OCI-LY7 (cell line): ENCODE measurements around the gene TMEM247. TPM values are rescaled to one million over a fixed set of nuclear protein-coding genes. Genes with fewer than 3 reads are reported as not detected.

ENCODE experiments used
- BruUV-seq: library from RNA; stranded (reverse); fragments of 400-500 nt; replicated peaks from 2 replicates; lab custom pipeline; 2021; lab: Mats Ljungman, UMichigan
- CTCF ChIA-PET: fragments of 300-600 bp; sonication (Branson Sonifier 250); formaldehyde crosslinking; loops from one replicate; lab custom pipeline; 2022; ENCODE audit warnings: antibody characterized with exemption; ENCODE audit not compliant: unreplicated experiment; lab: Charles Lee
- POLR2A ChIA-PET: fragments of 300-600 bp; sonication (Branson Sonifier 250); formaldehyde crosslinking; loops from one replicate; lab custom pipeline; 2022; ENCODE audit warnings: antibody characterized with exemption; lab: Charles Lee
- DNase-seq: peaks from one replicate; pipeline ENCODE4 v3.0.0-alpha.2; 2015; ENCODE audit warnings: low spot score
- H2AFZ ChIP-seq: fragments of 200-600 bp; sonication (generic), shearing (Covaris generic); 2 replicates; pipeline ENCODE4 v1.6.1; 2014; ENCODE audit warnings: mild to moderate bottlenecking, antibody characterized with exemption, low read length, moderate library complexity
- H3K27ac ChIP-seq: fragments of 200-600 bp; sonication (generic); 2 replicates; pipeline ENCODE4 v1.5.1; 2014; ENCODE audit warnings: mixed run types, low read depth, mild to moderate bottlenecking, moderate library complexity, low read length, inconsistent platforms; ENCODE audit not compliant: poor library complexity, severe bottlenecking
- H3K36me3 ChIP-seq: fragments of 200-600 bp; sonication (generic); 2 replicates; pipeline ENCODE4 v1.6.1; 2014; ENCODE audit warnings: mild to moderate bottlenecking, antibody characterized with exemption, low read length, moderate library complexity, mixed read lengths; ENCODE audit not compliant: insufficient read depth
- H3K4me1 ChIP-seq: fragments of 200-600 bp; sonication (generic); 2 replicates; pipeline ENCODE4 v1.5.1; 2014; ENCODE audit warnings: mild to moderate bottlenecking, low read length; ENCODE audit not compliant: insufficient read depth, poor library complexity, severe bottlenecking
- H3K4me2 ChIP-seq: fragments of 200-600 bp; sonication (generic); 2 replicates; pipeline ENCODE4 v1.6.1; 2014; ENCODE audit warnings: mild to moderate bottlenecking, low read length
- H3K4me3 ChIP-seq: fragments of 200-600 bp; sonication (generic); 2 replicates; pipeline ENCODE4 v1.5.1; 2014; ENCODE audit warnings: mild to moderate bottlenecking, low read depth, low read length; ENCODE audit not compliant: poor library complexity, severe bottlenecking
- H3K79me2 ChIP-seq: fragments of 200-600 bp; sonication (generic); 2 replicates; pipeline ENCODE4 v1.6.1; 2016; ENCODE audit warnings: low read depth, mild to moderate bottlenecking, low read length, moderate library complexity, mixed read lengths; ENCODE audit not compliant: insufficient read depth
- H3K9me2 ChIP-seq: fragments of 200-600 bp; sonication (generic); 2 replicates; pipeline ENCODE4 v1.6.1; 2016; ENCODE audit warnings: mild to moderate bottlenecking, low read length, mixed read lengths; ENCODE audit not compliant: insufficient read depth
- H3K9me3 ChIP-seq: fragments of 200-600 bp; sonication (generic); 2 replicates; pipeline ENCODE4 v1.6.1; 2014; ENCODE audit warnings: mild to moderate bottlenecking, mixed run types, low read length, mixed read lengths
- H4K20me1 ChIP-seq: fragments of 200-600 bp; sonication (generic); 2 replicates; pipeline ENCODE4 v1.6.1; 2014; ENCODE audit warnings: mild to moderate bottlenecking, antibody characterized with exemption, low read length, moderate library complexity, mixed read lengths; ENCODE audit not compliant: insufficient read depth
- EZH2phosphoT487 ChIP-seq: fragments of 200-600 bp; sonication (generic); IDR thresholded peaks from 2 replicates; pipeline ENCODE4 v1.6.1; 2018; ENCODE audit warnings: low read depth, borderline replicate concordance, mild to moderate bottlenecking, mixed run types, antibody characterized with exemption, low read length, moderate library complexity, mixed read lengths
- intact Hi-C: fragments of 100-400 bp; cut with micrococcal nuclease; formaldehyde crosslinking; loops from one replicate; pipeline ENCODE4 v1.10.0; 2022; ENCODE audit not compliant: unreplicated experiment
- total RNA-seq, 2 experiments: library from RNA; depleted of rRNA in 1 of 2; stranded (reverse); fragments of >200 nt in 1 of 2; shearing (Covaris generic) in 1 of 2; gene quantifications; 2 replicates each; pipeline ENCODE4 v1.2.3, GENCODE V29; 2014 to 2022
- TF ChIP-seq, protein P1 (sequence below): fragments of 200-600 bp; sonication (generic); conservative IDR thresholded peaks from 2 replicates; pipeline ENCODE4 v1.5.1; 2014; ENCODE audit warnings: mild to moderate bottlenecking, antibody characterized with exemption, low read length, moderate library complexity, mixed read lengths

Gene TMEM247
- total RNA-seq, 2 experiments from 2014 or later, result not detected

DNA sequence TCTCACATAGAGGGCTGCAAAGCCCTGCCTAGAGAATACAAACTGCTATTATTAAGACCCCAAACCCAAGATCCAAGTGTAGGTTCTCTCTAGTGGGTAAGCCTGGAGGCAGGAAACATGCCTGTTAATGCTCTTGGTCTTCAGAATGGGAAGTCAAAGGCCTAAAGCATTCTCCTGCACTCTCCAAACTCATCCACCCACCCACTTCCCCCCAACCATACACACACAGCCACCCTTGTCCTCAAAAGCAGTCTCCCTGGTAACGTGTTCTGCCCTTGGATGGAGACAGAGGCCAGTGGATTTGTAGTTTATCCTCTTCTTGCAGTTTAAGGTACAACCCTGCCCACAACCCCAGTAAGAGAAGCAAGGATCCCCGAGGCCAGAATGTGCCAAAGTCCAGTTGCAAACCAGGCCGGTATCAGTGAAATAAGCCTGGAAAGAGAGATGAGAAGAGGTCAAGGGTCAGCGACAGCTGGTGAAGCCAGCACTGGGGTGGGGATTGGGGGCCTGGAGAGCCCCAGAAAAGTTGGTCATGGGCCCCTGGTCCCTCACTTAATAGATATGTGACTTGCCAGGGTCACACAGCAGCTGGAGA is 23.0 kb downstream of the TMEM247 start:
- no peaks in the 10 kb centered on the region for H3K9me3 ChIP-seq
- CTCF ChIA-PET, result no interaction called here
- TF ChIP-seq EZH2phosphoT487, result no peak
- TF ChIP-seq, protein P1, sequence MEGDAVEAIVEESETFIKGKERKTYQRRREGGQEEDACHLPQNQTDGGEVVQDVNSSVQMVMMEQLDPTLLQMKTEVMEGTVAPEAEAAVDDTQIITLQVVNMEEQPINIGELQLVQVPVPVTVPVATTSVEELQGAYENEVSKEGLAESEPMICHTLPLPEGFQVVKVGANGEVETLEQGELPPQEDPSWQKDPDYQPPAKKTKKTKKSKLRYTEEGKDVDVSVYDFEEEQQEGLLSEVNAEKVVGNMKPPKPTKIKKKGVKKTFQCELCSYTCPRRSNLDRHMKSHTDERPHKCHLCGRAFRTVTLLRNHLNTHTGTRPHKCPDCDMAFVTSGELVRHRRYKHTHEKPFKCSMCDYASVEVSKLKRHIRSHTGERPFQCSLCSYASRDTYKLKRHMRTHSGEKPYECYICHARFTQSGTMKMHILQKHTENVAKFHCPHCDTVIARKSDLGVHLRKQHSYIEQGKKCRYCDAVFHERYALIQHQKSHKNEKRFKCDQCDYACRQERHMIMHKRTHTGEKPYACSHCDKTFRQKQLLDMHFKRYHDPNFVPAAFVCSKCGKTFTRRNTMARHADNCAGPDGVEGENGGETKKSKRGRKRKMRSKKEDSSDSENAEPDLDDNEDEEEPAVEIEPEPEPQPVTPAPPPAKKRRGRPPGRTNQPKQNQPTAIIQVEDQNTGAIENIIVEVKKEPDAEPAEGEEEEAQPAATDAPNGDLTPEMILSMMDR, result no peak
- BruUV-seq, result no TSS peak
- no peak overlapping the region for H3K27ac ChIP-seq
- intact Hi-C loops, result no loop called here
- H3K4me2 ChIP-seq, result no peak overlapping the region
- no peaks in the 10 kb centered on the region for H4K20me1 ChIP-seq
- H3K79me2 ChIP-seq, result no peaks in the 10 kb centered on the region
- H3K36me3 ChIP-seq, result no peaks in the 10 kb centered on the region
- DNase-seq, result no peak
- POLR2A ChIA-PET, result no interaction called here
- H3K4me1 ChIP-seq, result peaks cover 12% of the 10 kb centered on the region
- no peak overlapping the region for H3K4me3 ChIP-seq
- H3K9me2 ChIP-seq, result no peaks in the 10 kb centered on the region
- no peak overlapping the region for H2AFZ ChIP-seq

DNA sequence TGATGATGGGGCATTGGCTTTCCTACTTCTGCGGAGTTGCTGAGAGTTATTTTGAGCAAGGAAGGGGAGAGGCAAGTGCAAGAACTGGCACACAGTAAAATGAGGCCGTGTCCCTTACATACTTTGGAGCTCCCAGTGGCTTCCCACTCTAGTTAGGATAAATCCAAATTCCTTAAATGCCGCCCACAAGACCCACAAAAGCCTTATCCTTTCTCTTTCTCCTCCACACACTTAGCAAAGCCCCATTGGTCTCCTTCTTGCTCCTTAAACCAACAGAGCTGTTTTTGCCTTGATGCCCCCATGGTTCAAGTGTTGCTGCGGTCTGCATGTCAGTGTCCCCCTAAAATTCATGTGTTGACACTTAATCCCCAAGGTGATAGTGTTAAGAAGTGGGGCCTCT is 24.3 kb downstream of the TMEM247 start:
- TF ChIP-seq EZH2phosphoT487, result no peak
- TF ChIP-seq, protein P1, result no peak
- no peak for DNase-seq
- ChIA-PET POLR2A (no interaction called here), CTCF (no interaction called here)
- peaks cover 17% of the 10 kb centered on the region for H3K4me1 ChIP-seq
- no peaks in the 10 kb centered on the region for H3K79me2 ChIP-seq
- no peak overlapping the region for H3K4me2 ChIP-seq
- H3K27ac ChIP-seq, result no peak overlapping the region
- H3K9me2 ChIP-seq, result no peaks in the 10 kb centered on the region
- no peaks in the 10 kb centered on the region for H3K9me3 ChIP-seq
- no peaks in the 10 kb centered on the region for H4K20me1 ChIP-seq
- no TSS peak for BruUV-seq
- no peaks in the 10 kb centered on the region for H3K36me3 ChIP-seq
- intact Hi-C loops, result no loop called here
- H3K4me3 ChIP-seq, result no peak overlapping the region
- no peak overlapping the region for H2AFZ ChIP-seq

DNA sequence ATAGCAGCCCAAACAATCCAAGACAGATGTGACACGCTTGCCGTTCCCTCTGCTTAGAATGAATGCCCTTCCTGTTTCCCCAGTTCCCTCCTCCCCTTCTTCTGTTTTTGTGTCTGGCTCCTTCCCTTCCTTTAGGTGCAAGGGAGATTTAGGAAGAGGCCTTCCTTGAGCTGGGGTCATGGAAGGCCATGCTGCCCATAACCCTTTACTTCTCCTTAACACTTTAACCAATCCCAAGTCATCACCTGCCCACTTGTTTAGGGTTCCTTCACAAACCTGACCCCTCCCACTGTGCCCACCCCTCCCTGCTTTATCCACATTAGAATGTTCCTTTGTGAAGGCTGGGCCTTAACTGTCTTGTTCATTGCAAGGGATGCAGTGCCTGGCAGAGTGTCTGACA is 24.9 kb downstream of the TMEM247 start:
- ChIA-PET POLR2A (interaction anchor here (0.6 kb wide), 1 partner anchor 65 kb away, joined by 3 read pairs; no protein-coding TSS in a partner anchor), CTCF (no interaction called here)
- no peaks in the 10 kb centered on the region for H3K36me3 ChIP-seq
- DNase-seq, result no peak
- H3K4me3 ChIP-seq, result no peak overlapping the region
- H3K79me2 ChIP-seq, result no peaks in the 10 kb centered on the region
- no peak overlapping the region for H3K27ac ChIP-seq
- intact Hi-C loops, result no loop called here
- H3K9me3 ChIP-seq, result no peaks in the 10 kb centered on the region
- no peak for TF ChIP-seq EZH2phosphoT487
- TF ChIP-seq, protein P1, result no peak
- no peak overlapping the region for H3K4me2 ChIP-seq
- H3K9me2 ChIP-seq, result no peaks in the 10 kb centered on the region
- no peak overlapping the region for H2AFZ ChIP-seq
- no TSS peak for BruUV-seq
- no peaks in the 10 kb centered on the region for H4K20me1 ChIP-seq
- H3K4me1 ChIP-seq, result peaks cover 16% of the 10 kb centered on the region
